Activated CD4-positive, alpha-beta T cell treated with anti-CD3 and anti-CD28 coated beads, Interleukin-2, amount 50 U/mL, for 48 hours (primary cell): ENCODE data around the gene ZYG11B.
"Not testable (repeated sequence)": the region's sequence is repeated elsewhere in the genome, so short reads cannot be mapped to it uniquely, and the experiment has no call there.

ENCODE experiments used
- DNase-seq, 2 experiments: peaks; one replicate each; pipeline ENCODE4 v3.0.0-alpha.2; 2020

ZYG11B gene

GRCh38 chr1:52856026-52856425 lies 129.8 kb downstream of the ZYG11B start:
- DNase-seq, result no peak

DNA sequence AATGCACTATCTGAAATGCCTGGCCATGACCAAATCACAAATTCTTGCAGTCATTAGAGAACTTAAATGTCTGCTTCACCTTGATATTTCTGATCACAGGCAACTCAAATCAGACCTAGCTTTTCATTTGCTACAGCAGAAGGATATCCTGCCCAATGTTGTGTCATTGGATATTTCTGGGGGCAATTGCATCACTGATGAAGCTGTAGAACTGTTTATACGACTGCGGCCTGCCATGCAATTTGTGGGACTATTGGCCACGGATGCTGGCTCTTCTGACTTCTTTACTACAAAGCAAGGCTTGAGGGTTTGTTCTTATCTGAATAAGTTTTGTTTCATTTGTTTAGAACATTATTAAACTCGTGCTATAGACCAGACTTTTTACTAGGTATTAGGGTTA lies 131.2 kb downstream of the ZYG11B start:
- no peak for DNase-seq

DNA sequence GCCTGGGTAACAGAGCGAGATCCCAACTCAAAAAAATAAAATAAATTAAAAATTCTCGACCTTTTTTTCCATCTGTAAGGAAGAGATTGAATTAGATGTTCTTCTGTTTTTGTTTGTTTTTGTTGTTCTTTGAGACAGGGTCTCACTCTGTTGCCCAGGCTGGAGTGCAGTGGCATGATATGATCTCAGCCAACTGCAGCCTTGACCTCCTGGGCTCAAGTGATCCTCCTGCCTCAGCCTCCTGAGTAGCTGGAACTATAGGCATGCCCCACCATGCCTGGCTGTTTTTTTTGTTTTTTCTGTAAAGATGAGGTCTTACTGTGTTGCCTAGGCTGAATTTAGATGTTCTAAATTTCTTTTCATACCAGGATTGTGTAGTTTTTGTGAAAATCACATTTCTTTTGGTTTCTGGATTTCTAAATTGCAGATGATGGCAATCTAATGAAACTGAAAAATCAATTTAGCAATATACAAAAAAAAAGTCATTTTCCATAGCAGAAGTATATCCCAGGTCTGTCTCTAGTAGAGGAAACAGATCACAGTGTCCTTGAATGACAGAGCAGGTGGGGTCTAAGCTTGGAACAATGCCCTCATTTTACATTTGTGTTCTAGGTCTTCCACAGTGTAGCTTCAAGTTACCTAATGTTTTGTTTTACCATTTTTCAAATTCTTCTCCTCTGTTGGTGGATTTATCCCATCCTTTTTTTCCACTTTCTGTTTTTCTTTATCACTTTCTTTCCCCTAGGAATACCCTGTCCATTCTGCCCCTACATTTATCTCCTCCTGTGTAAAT lies 136.6 kb downstream of the ZYG11B start:
- DNase-seq, result no peak

DNA sequence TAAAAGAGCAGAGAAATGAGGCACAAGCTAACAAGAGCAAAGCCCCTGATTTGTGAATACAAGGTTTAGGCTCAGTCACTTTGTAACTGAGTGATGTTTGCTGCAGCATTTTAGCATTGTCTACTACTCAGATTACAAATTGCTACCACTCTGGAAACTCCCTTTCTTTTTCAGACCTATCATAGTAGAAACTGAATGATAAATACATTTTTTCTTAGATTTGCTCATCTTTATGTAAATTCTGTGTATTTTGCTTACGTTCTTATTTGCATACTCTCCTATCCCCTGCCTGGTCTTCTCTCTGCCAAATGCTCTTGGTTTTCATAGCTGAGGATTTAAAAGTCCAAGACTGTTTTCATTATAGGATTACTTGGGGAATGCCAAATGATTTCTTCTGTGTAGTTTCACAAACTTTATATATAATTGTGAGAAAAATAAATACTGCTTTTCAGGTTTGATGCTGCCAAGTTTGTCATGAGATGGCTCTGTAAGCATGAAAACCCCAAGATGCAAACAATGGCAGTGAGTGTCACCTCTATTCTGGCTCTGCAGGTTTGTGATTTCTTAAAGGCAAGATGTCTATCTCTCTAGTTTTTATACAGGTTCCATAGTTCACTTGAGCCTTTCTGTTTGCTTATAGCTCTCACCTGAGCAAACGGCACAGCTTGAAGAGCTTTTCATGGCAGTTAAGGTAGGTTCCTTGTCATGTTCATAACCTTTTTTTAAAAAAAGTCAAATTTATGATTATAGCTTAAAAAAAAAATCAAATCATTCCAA lies 141.0 kb downstream of the ZYG11B start:
- no peak for DNase-seq

GRCh38 chr1:52869727-52870126 lies 143.5 kb downstream of the ZYG11B start:
- not testable (repeated sequence) for DNase-seq

- DNase-seq, result no peak
These were observed 150.6 kb downstream of the ZYG11B start for GRCh38 chr1:52876843-52877242.
